ENCODE measurements around the gene RNF144B. TPM values are rescaled to one million over a fixed set of nuclear protein-coding genes. Genes with fewer than 3 reads are reported as not detected.

Gene RNF144B
- total RNA-seq, 1 donor from 2014 or later: 141 TPM

GRCh38 chr6:18491308-18492045 lies 104.3 kb downstream of the RNF144B start:
- H3K36me3 ChIP-seq (ENCODE audit: control insufficient read depth, insufficient read depth, low read length): no peaks in the 10 kb centered on the region
- no peak for FAIRE-seq
- H3K4me3 ChIP-seq (ENCODE audit: low read depth, low read length): no peak overlapping the region
- no peaks in the 10 kb centered on the region for H3K27me3 ChIP-seq (ENCODE audit: control insufficient read depth, insufficient read depth, low read length)
- TF ChIP-seq CTCF (IDR thresholded peaks at IDR 0.05; ENCODE audit: insufficient read depth, low read length, severe bottlenecking): no peak
- peak; percentile 42 for DNase-seq (ENCODE audit: low read depth)

- Histone ChIP-seq H3K36me3 (ENCODE audit: control insufficient read depth, insufficient read depth, low read length) (no peaks in the 10 kb centered on the region), H3K4me3 (ENCODE audit: low read depth, low read length) (no peak overlapping the region), H3K27me3 (ENCODE audit: control insufficient read depth, insufficient read depth, low read length) (no peaks in the 10 kb centered on the region)
- TF ChIP-seq CTCF (IDR thresholded peaks at IDR 0.05; ENCODE audit: insufficient read depth, low read length, severe bottlenecking): no peak
- DNase-seq (ENCODE audit: low read depth) (no peak), FAIRE-seq (no peak)
Measured at GRCh38 chr6:18492972-18493371, 105.8 kb downstream of the RNF144B start.

GRCh38 chr6:18493382-18493891 lies 106.3 kb downstream of the RNF144B start:
- H3K36me3 ChIP-seq (ENCODE audit: control insufficient read depth, insufficient read depth, low read length): no peaks in the 10 kb centered on the region

GRCh38 chr6:18493925-18494324 lies 106.8 kb downstream of the RNF144B start:
- Histone ChIP-seq H3K4me3 (ENCODE audit: low read depth, low read length) (no peak overlapping the region), H3K27me3 (ENCODE audit: control insufficient read depth, insufficient read depth, low read length) (no peaks in the 10 kb centered on the region), H3K36me3 (ENCODE audit: control insufficient read depth, insufficient read depth, low read length) (no peaks in the 10 kb centered on the region)
- DNase-seq (ENCODE audit: low read depth) (no peak), FAIRE-seq (no peak)
- no peak for TF ChIP-seq CTCF (IDR thresholded peaks at IDR 0.05; ENCODE audit: insufficient read depth, low read length, severe bottlenecking)

More at GRCh38 chr6:18493382-18493891, 106.3 kb downstream of the RNF144B start:
- FAIRE-seq (peak; percentile 88), DNase-seq (ENCODE audit: low read depth) (peak; percentile 58)
- H3K4me3 ChIP-seq (ENCODE audit: low read depth, low read length): no peak overlapping the region
- no peaks in the 10 kb centered on the region for H3K27me3 ChIP-seq (ENCODE audit: control insufficient read depth, insufficient read depth, low read length)
- no peak for TF ChIP-seq CTCF (IDR thresholded peaks at IDR 0.05; ENCODE audit: insufficient read depth, low read length, severe bottlenecking)

- DNase-seq (ENCODE audit: low read depth): no peak
- no peak for TF ChIP-seq CTCF (IDR thresholded peaks at IDR 0.05; ENCODE audit: insufficient read depth, low read length, severe bottlenecking)
- no peak overlapping the region for H3K4me3 ChIP-seq (ENCODE audit: low read depth, low read length)
Measured at GRCh38 chr6:18495236-18495635, 108.1 kb downstream of the RNF144B start.

More at GRCh38 chr6:18495236-18495635, 108.1 kb downstream of the RNF144B start:
- H3K27me3 ChIP-seq (ENCODE audit: control insufficient read depth, insufficient read depth, low read length): no peaks in the 10 kb centered on the region
- H3K36me3 ChIP-seq (ENCODE audit: control insufficient read depth, insufficient read depth, low read length): no peaks in the 10 kb centered on the region
- no peak for FAIRE-seq

Measured in bronchial epithelial cell (primary cell).